ENCODE data around the gene CENPS.
"Not testable (repeated sequence)": the region's sequence is repeated elsewhere in the genome, so short reads cannot be mapped to it uniquely, and the experiment has no call there.

CENPS gene

GRCh38 chr1:10456048-10456447 is 25.8 kb downstream of the CENPS start:
- DNase-seq, result no peak

- DNase-seq, result no peak
Measured at GRCh38 chr1:10456661-10457060, 26.4 kb downstream of the CENPS start.

GRCh38 chr1:10457462-10457861 is 27.2 kb downstream of the CENPS start:
- DNase-seq, result not testable (repeated sequence)

GRCh38 chr1:10457875-10458274 is 27.6 kb downstream of the CENPS start:
- DNase-seq, result no peak

GRCh38 chr1:10459184-10459583 is 29.0 kb downstream of the CENPS start:
- DNase-seq, result no peak

GRCh38 chr1:10467078-10467477 is 36.8 kb downstream of the CENPS start:
- no peak for DNase-seq

GRCh38 chr1:10470043-10470442 is 39.8 kb downstream of the CENPS start:
- no peak for DNase-seq

- no peak for DNase-seq
Measured at GRCh38 chr1:10471411-10472219, 41.4 kb downstream of the CENPS start.

- DNase-seq, result peak; percentile 91
Measured at GRCh38 chr1:10472220-10473144, 42.2 kb downstream of the CENPS start, which contains the start of gene DFFA. Gene DFFA (minus strand): TSS chr1:10472529. CDS start chr1:10472458, 71 bp downstream.

GRCh38 chr1:10473145-10473765 is 43.0 kb downstream of the CENPS start:
- no peak for DNase-seq

- not testable (repeated sequence) for DNase-seq
Measured at GRCh38 chr1:10474309-10474612, 44.0 kb downstream of the CENPS start.

- peak; percentile 82 for DNase-seq
Measured at GRCh38 chr1:10474613-10475507, 44.6 kb downstream of the CENPS start, which contains the start of gene PEX14. Gene PEX14 (plus strand): TSS chr1:10474950. CDS start chr1:10474967, 17 bp downstream.

- no peak for DNase-seq
Measured at GRCh38 chr1:10475510-10475909, 45.3 kb downstream of the CENPS start.

- no peak for DNase-seq
Measured at GRCh38 chr1:10479296-10479695, 49.1 kb downstream of the CENPS start.

- DNase-seq, result no peak
Measured at GRCh38 chr1:10480614-10481013, 50.4 kb downstream of the CENPS start.

- DNase-seq, result no peak
Measured at GRCh38 chr1:10484521-10484920, 54.3 kb downstream of the CENPS start.

GRCh38 chr1:10489291-10490055 is 59.2 kb downstream of the CENPS start:
- no peak for DNase-seq

- no peak for DNase-seq
Measured at GRCh38 chr1:10490286-10490970, 60.2 kb downstream of the CENPS start.

Measured in CD4-positive, alpha-beta T cell treated with Interleukin-15 for 1 hour (primary cell).